RCC 7860 (cell line): ENCODE measurements around the gene ABL1.
A peak's percentile ranks its signal among the peaks of the same experiment; 100 is the strongest.
"Not testable (repeated sequence)": the region's sequence is repeated elsewhere in the genome, so short reads cannot be mapped to it uniquely, and the experiment has no call there.

Experiments
- DNase-seq: peaks from one replicate; pipeline ENCODE4 v3.0.0-alpha.2; 2015; ENCODE audit warnings: low spot score
- FAIRE-seq: peaks from 2 replicates; lab custom pipeline; 2012; peaks lifted over from hg19 to GRCh38; lab: Jason Lieb, UNC

ABL1 gene

GRCh38 chr9:130900701-130901497, 65.8 kb downstream of the ABL1 start:
- FAIRE-seq = no peak
- DNase-seq = no peak

- DNase-seq (no peak), FAIRE-seq (no peak)
Observed at GRCh38 chr9:130901498-130902203, 66.6 kb downstream of the ABL1 start.

GRCh38 chr9:130902204-130903185, 67.4 kb downstream of the ABL1 start:
- DNase-seq = no peak
- FAIRE-seq = no peak

GRCh38 chr9:130903194-130904069, 68.4 kb downstream of the ABL1 start:
- FAIRE-seq (no peak), DNase-seq (no peak)

DNA sequence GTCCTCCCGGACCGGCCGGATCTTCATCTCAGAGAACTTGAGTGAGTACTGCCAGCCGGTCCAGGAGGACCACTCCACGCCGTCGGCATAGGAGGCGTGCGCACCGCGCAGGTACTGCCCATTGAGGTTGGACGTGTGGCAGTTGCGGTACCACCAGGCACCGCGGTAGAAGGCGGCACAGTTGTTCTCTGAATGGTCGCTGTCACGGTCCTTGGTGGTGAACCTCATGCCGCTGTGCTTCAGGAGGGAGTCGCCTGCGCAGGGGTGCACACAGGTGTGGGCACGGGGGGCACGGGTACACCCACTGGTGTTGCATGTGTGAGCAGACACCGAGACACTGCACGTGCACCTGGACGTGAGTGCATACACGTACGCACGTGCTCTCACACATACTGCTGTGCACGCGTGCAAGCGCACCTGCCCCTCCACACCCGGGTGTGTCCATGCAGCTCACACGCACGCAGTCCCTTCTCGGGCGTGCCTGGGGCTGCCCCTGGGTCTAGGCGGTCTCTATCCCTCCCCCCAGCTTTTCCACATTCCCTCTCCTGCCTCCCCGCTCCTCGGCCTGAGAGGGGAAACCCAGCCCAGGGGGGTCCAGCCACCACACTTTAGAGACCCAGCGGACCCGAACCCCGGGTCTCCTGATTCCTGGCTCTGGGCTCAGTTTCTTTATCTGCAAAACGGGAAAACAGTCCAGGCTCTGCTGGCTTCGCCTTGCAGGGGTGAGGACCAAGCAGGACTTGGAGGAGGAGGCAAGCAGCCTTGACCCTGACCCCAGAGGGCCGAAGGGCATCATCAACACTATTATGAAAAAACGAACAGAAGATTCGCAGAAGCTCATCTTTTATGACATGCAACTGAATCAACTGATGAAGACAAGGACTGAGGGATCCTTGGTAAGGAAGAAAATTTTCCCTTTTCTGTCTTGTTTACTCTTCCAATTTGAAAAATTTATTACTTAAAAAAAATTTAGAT, 69.3 kb downstream of the ABL1 start:
- FAIRE-seq (no peak), DNase-seq (no peak)

DNA sequence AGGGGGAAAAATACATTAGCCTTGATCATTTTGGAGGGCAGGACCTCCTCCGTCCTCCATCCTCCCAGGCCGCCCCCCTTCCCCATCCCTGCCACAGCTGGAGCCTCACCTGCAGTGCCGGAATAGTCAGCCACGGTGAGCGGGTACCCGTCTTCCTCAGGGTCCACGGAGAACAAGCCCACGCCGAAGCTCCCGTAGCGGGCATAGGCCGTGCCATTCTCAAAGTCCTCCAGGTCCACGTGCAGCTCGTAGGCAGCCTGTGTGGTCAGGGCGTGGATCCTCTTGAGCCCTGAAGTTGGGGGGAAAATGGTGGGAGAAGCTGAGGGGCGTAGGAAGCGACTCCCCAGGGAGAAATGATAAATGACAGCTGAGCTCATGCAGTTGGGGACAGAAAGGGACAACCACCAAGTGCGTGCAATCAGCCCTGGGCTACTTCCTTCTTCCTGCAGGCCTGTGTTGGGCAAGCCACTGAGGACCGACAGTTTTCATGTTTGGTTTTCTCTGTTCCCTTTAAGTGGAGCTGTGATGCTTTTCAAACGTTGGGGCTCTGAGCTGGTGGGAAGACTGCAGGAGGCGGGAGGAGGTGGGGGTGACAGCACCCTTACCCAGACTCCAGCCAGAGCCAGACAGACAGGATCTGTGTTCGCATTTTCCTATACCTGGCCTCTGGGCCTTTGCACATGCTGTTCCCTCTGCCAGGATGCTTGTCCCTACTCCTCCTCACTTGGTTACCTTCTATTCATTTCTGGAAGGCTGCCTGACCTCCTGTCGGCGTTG, 70.3 kb downstream of the ABL1 start:
- FAIRE-seq = no peak
- DNase-seq = no peak

- FAIRE-seq (no peak), DNase-seq (no peak)
Observed at GRCh38 chr9:130905902-130906734, 71.1 kb downstream of the ABL1 start.

GRCh38 chr9:130906735-130907416, 71.8 kb downstream of the ABL1 start:
- no peak for DNase-seq
- no peak for FAIRE-seq

DNA sequence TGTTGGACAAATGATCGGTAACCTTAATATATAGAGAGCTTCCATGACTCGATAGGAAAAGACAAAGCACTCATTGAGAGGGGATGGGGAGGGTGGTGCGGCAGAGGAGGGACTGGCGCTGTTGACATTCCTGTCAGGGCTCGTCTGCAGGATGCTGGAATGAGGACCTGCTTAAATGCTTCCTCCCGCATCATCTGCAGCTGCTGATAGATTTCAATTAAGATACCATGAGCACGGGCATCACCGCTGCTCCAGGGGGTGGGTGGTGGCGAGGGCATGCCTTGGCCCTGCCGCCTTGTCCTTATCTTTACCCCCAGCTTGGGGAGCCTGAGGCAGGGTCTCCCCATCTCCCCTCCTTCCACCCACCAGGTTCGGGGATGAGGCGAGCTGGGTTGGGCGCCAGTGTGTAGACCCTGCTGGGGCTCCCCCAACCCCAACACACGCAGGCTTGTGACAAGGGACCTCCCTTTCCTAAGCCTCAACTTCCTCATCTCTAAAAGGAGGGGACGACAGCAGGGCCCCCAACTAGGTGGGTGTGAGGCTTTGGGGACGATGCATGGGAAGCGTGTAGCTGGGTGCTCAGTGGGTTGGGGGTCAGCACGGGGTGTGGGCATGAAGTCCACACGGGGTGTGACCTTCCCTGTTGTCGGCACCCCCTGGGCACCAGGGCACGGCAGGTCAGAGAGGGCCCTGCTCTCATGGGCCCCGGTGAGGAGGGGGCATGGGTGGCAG, 73.3 kb downstream of the ABL1 start:
- no peak for DNase-seq
- no peak for FAIRE-seq

GRCh38 chr9:130908878-130909355, 73.9 kb downstream of the ABL1 start:
- FAIRE-seq (no peak), DNase-seq (no peak)

- not testable (repeated sequence) for FAIRE-seq, DNase-seq
Observed at GRCh38 chr9:130910041-130910440, 75.0 kb downstream of the ABL1 start.

DNA sequence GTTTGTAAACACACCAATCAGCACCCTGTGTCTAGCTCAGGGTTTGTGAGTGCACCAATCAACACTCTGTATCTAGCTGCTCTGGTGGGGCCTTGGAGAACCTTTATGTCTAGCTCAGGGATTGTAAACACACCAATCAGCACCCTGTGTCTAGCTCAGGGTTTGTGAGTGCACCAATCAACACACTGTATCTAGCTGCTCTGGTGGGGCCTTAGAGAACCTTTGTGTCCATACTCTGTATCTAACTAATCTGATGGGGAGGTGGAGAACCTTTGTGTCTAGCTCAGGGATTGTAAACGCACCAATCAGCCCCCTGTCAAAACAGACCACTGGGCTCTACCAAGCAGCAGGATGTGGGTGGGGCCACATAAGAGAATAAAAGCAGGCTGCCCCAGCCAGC, 75.6 kb downstream of the ABL1 start:
- DNase-seq, FAIRE-seq: not testable (repeated sequence)

DNA sequence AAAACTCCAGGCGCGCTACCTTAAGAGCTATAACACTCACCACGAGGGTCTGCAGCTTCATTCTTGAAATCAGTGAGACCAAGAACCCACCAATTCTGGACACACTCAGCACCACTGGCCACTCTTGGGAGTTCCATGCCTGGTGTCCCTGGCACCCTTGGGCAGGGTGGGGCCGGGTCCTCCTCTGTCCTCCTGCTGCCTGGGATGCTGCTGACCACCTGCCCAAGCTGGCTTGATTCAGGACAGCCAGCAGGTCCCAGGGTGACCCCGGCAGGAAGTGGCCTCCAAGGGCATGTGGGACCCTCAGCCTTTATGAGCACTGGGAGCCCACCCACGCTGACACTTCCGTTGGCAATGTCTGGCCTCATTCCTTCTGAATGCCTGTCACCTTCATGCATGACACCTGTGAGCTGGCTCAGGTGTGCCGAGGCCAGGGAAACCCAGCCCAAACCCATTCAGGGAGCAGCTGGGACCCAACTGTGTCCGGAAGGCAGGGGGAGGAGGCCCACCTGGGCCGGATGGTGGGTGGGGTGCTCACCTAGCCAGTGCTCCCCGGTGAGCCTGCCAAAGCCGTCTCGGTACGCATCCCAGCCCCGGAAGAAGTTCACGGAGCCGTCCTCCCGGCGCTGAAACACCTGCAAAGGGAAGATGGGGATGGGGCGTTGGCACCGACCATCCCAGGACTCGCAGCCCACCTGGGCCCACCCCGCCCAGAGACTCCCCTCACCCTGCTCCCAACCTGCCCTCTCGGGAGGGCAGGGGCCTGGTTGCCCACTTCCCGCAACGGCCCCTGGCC, 76.4 kb downstream of the ABL1 start:
- DNase-seq (no peak), FAIRE-seq (no peak)

- FAIRE-seq (peak; percentile 55), DNase-seq (peak; percentile 81)
Observed at GRCh38 chr9:130912932-130913598, 78.0 kb downstream of the ABL1 start.
